WTC11 (cell line): Measurements from ENCODE around the gene EFCAB8.

Source experiments
- AFF4 ChIP-seq: sonication (generic); formaldehyde crosslinking; IDR thresholded peaks from 2 replicates; pipeline ENCODE4 v1.8.1; 2023; ENCODE audit warnings: mild to moderate bottlenecking, missing genetic modification reagents, borderline replicate concordance
- ATF2 ChIP-seq: sonication (generic); formaldehyde crosslinking; IDR thresholded peaks from 2 replicates; pipeline ENCODE4 v1.8.1; 2022; ENCODE audit warnings: low read depth, missing genetic modification reagents, borderline replicate concordance
- CTCF ChIP-seq: fragments of 200-600 bp; IDR thresholded peaks from 2 replicates; pipeline ENCODE4 v1.8.0; 2022; ENCODE audit warnings: antibody characterized with exemption
- ESRRA ChIP-seq: sonication (generic); formaldehyde crosslinking; IDR thresholded peaks from 2 replicates; pipeline ENCODE4 v1.8.1; 2022; ENCODE audit warnings: mild to moderate bottlenecking, missing genetic modification reagents, borderline replicate concordance
- GABPB1 ChIP-seq: sonication (generic); formaldehyde crosslinking; IDR thresholded peaks from 2 replicates; pipeline ENCODE4 v1.8.1; 2023; ENCODE audit warnings: mild to moderate bottlenecking, missing genetic modification reagents
- NFE2L1 ChIP-seq: sonication (generic); formaldehyde crosslinking; IDR thresholded peaks from 2 replicates; pipeline ENCODE4 v1.8.1; 2023; ENCODE audit warnings: missing genetic modification reagents
- ZBTB21 ChIP-seq: sonication (generic); formaldehyde crosslinking; IDR thresholded peaks from 2 replicates; pipeline ENCODE4 v1.8.1; 2023; ENCODE audit warnings: mild to moderate bottlenecking, missing genetic modification reagents, borderline replicate concordance
- ZNF232 ChIP-seq: sonication (generic); formaldehyde crosslinking; IDR thresholded peaks from 2 replicates; pipeline ENCODE4 v1.8.0; 2022; ENCODE audit warnings: mild to moderate bottlenecking, missing genetic modification reagents
- ZSCAN18 ChIP-seq: fragments of 250-450 bp; sonication (Bioruptor Pico); IDR thresholded peaks from 2 replicates; pipeline ENCODE4 v2.1.2; 2022; ENCODE audit warnings: mild to moderate bottlenecking, moderate library complexity

- TF ChIP-seq ZSCAN18 (CRISPR knock-in tag) = no peak
- no peak for TF ChIP-seq GABPB1 (CRISPR knock-in tag)
- no peak for TF ChIP-seq CTCF
- TF ChIP-seq ATF2 (CRISPR knock-in tag) = no peak
- TF ChIP-seq AFF4 = no peak
- no peak for TF ChIP-seq ZBTB21 (CRISPR knock-in tag)
- no peak for TF ChIP-seq ZNF232 (CRISPR knock-in tag)
- no peak for TF ChIP-seq NFE2L1
- TF ChIP-seq ESRRA (CRISPR knock-in tag) = no peak
Measured at GRCh38 chr20:32810941-32811340, 47.8 kb upstream of the EFCAB8 start.
